ENCODE data around the gene HIP1R.

DNA sequence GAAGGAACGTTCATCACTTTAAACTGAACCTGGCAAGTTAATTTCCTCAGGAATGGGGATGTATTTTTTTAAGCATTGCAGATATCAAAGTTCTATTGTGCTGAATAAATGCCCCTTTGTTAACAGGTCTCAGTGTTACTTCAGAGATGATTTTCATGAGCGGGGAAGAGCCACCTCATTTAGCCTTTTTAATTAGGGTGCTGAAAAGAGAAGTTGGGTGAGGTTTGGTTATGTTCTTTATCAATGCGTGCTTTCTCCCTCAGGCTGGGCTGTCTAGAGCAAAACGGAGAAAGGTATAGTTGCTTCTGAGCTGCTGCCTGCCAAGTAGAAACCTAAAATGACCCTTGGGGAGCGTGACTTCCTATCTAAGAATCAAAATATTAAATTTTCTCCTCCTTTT is 8.0 kb upstream of the HIP1R start:
- TF ChIP-seq, protein P1, sequence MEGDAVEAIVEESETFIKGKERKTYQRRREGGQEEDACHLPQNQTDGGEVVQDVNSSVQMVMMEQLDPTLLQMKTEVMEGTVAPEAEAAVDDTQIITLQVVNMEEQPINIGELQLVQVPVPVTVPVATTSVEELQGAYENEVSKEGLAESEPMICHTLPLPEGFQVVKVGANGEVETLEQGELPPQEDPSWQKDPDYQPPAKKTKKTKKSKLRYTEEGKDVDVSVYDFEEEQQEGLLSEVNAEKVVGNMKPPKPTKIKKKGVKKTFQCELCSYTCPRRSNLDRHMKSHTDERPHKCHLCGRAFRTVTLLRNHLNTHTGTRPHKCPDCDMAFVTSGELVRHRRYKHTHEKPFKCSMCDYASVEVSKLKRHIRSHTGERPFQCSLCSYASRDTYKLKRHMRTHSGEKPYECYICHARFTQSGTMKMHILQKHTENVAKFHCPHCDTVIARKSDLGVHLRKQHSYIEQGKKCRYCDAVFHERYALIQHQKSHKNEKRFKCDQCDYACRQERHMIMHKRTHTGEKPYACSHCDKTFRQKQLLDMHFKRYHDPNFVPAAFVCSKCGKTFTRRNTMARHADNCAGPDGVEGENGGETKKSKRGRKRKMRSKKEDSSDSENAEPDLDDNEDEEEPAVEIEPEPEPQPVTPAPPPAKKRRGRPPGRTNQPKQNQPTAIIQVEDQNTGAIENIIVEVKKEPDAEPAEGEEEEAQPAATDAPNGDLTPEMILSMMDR (IDR thresholded peaks at IDR 0.05) = no peak
- no peak for TF ChIP-seq POLR2A (IDR thresholded peaks at IDR 0.05)
- TF ChIP-seq EP300 (IDR thresholded peaks at IDR 0.05) = no peak

Data from upper lobe of left lung (tissue), 4 donors.